ENCODE data around the gene EPC2.

GRCh38 chr2:148615381-148615841 is 29.1 kb upstream of the EPC2 start:
- TF ChIP-seq POLR2AphosphoS5 (IDR thresholded peaks at IDR 0.05; ENCODE audit: low read depth) (no peak), STAT1 (IDR thresholded peaks at IDR 0.05; ENCODE audit: unreplicated experiment) (no peak), REST (IDR thresholded peaks at IDR 0.05; ENCODE audit: unreplicated experiment) (no peak), EZH2phosphoT487 (IDR thresholded peaks at IDR 0.05; ENCODE audit: unreplicated experiment) (no peak)
- TF ChIP-seq, protein P1, sequence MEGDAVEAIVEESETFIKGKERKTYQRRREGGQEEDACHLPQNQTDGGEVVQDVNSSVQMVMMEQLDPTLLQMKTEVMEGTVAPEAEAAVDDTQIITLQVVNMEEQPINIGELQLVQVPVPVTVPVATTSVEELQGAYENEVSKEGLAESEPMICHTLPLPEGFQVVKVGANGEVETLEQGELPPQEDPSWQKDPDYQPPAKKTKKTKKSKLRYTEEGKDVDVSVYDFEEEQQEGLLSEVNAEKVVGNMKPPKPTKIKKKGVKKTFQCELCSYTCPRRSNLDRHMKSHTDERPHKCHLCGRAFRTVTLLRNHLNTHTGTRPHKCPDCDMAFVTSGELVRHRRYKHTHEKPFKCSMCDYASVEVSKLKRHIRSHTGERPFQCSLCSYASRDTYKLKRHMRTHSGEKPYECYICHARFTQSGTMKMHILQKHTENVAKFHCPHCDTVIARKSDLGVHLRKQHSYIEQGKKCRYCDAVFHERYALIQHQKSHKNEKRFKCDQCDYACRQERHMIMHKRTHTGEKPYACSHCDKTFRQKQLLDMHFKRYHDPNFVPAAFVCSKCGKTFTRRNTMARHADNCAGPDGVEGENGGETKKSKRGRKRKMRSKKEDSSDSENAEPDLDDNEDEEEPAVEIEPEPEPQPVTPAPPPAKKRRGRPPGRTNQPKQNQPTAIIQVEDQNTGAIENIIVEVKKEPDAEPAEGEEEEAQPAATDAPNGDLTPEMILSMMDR (conservative IDR thresholded peaks at IDR 0.05; ENCODE audit: low read depth in 2 of 2) = no peak

Measured in GM23338 (cell line).